Lung (tissue), 12 donors: ENCODE measurements around the gene FRMPD3. TPM values are rescaled to one million over a fixed set of nuclear protein-coding genes. Genes with fewer than 3 reads are reported as not detected.

ENCODE experiments used
- ATAC-seq: fragments of 200-7000 bp; cut with Tn5 transposase; one replicate; pipeline ENCODE4 v1.9.1; 2020; ENCODE audit warnings: moderate number of reproducible peaks; ENCODE audit not compliant: insufficient read depth, low FRiP score
- DNase-seq, 3 donors: peaks; one replicate each; pipeline ENCODE4 v3.0.0-alpha.2; 2013 to 2017
- H3K27ac ChIP-seq, 2 donors: one replicate each; pipeline ENCODE4 v1.5.1; 2013; ENCODE audit warnings: mild to moderate bottlenecking in 2 of 2, moderate library complexity in 2 of 2, control low read depth in 1 of 2, inconsistent platforms in 1 of 2, low read depth in 1 of 2, low read length in 1 of 2
- H3K27me3 ChIP-seq, 3 donors: one replicate each; pipeline ENCODE4 v1.5.1; 2013; ENCODE audit warnings: low read length in 2 of 3; ENCODE audit not compliant: control insufficient read depth in 3 of 3, insufficient read depth in 3 of 3
- H3K36me3 ChIP-seq, 4 donors: one replicate each; pipeline ENCODE4 v1.5.1; 2013; ENCODE audit warnings: low read length in 4 of 4, mild to moderate bottlenecking in 1 of 4, moderate library complexity in 1 of 4; ENCODE audit not compliant: control insufficient read depth in 4 of 4, insufficient read depth in 4 of 4
- H3K4me1 ChIP-seq, 5 donors: one replicate each; pipeline ENCODE4 v1.5.1; 2013; ENCODE audit warnings: low read length in 5 of 5, mild to moderate bottlenecking in 2 of 5, moderate library complexity in 1 of 5; ENCODE audit not compliant: control insufficient read depth in 5 of 5, insufficient read depth in 5 of 5
- H3K4me3 ChIP-seq: one replicate; pipeline ENCODE4 v1.5.1; 2013; ENCODE audit warnings: mild to moderate bottlenecking, control low read depth, moderate library complexity
- H3K9ac ChIP-seq, 2 donors: one replicate each; pipeline ENCODE4 v1.5.1; 2013; ENCODE audit warnings: low read length in 2 of 2, control low read depth in 1 of 2; ENCODE audit not compliant: insufficient read depth in 1 of 2
- H3K9me3 ChIP-seq, 4 donors: one replicate each; pipeline ENCODE4 v1.5.1; 2013; ENCODE audit warnings: low read length in 3 of 4, mild to moderate bottlenecking in 1 of 4, moderate library complexity in 1 of 4; ENCODE audit not compliant: control insufficient read depth in 4 of 4, insufficient read depth in 3 of 4
- WGBS, 2 donors: extraction: QIAGEN DNeasy Blood & Tissue Kit; methylation state at CpG; one replicate each; pipeline ENCODE4 v1.1.7; 2013; 5-methylcytosine and 5-hydroxymethylcytosine counted together
- polyA plus RNA-seq, 2 donors: library from polyadenylated mRNA; stranded (reverse); fragments of 200-250 nt; gene quantifications; one replicate each; pipeline ENCODE4 v1.2.1, GENCODE V29; 2013
- total RNA-seq, 2 donors: library from RNA; depleted of rRNA in 1 of 2; stranded (reverse); fragments of >200 nt in 1 of 2; gene quantifications; one replicate each; pipeline ENCODE4 v1.2.1, GENCODE V29; 2014 to 2021
- TF ChIP-seq, protein P1 (sequence below): IDR thresholded peaks from 2 replicates; pipeline ENCODE4 v1.5.1; 2012; ENCODE audit warnings: mild to moderate bottlenecking; ENCODE audit errors: control extremely low read depth, extremely low read depth
- donor health status: control.
- donor health status: control.
- donor health status: Bipolar disorder and iron deficiency.
- donor health status: healthy.
- donor health status: DM: yes; HTN: yes; CAD: no.

Gene FRMPD3
- total and polyA plus RNA-seq, 4 donors: 0.06 to 3.2 (median 0.18) TPM

- no peak overlapping the region for H3K9ac ChIP-seq
- peak; percentile 74 to 82 (median 77) for DNase-seq
- H3K27ac ChIP-seq: no peak overlapping the region
- no peak for ATAC-seq
- H3K27me3 ChIP-seq: peaks cover 3 to 15% (median 7%) of the 10 kb centered on the region in 3 donors
- H3K36me3 ChIP-seq: no peaks in the 10 kb centered on the region
- H3K9me3 ChIP-seq: peaks cover 0 to 2% (median 0%) of the 10 kb centered on the region in 4 donors
- no peak overlapping the region for H3K4me3 ChIP-seq
- TF ChIP-seq, protein P1, sequence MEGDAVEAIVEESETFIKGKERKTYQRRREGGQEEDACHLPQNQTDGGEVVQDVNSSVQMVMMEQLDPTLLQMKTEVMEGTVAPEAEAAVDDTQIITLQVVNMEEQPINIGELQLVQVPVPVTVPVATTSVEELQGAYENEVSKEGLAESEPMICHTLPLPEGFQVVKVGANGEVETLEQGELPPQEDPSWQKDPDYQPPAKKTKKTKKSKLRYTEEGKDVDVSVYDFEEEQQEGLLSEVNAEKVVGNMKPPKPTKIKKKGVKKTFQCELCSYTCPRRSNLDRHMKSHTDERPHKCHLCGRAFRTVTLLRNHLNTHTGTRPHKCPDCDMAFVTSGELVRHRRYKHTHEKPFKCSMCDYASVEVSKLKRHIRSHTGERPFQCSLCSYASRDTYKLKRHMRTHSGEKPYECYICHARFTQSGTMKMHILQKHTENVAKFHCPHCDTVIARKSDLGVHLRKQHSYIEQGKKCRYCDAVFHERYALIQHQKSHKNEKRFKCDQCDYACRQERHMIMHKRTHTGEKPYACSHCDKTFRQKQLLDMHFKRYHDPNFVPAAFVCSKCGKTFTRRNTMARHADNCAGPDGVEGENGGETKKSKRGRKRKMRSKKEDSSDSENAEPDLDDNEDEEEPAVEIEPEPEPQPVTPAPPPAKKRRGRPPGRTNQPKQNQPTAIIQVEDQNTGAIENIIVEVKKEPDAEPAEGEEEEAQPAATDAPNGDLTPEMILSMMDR: no peak
- WGBS, 2 donors: 60 to 64% methylated on average over 6 to 8 of the region's 8 CpGs
- H3K4me1 ChIP-seq: peaks cover 0 to 21% (median 2%) of the 10 kb centered on the region in 5 donors
Measured at GRCh38 chrX:107484002-107484726, 34.7 kb downstream of the FRMPD3 start.

GRCh38 chrX:107485013-107485412, 35.6 kb downstream of the FRMPD3 start:
- WGBS, 2 donors: 48 to 52% methylated on average over 6 of the region's 6 CpGs
- Histone ChIP-seq H3K4me3 (no peak overlapping the region), H3K9me3 (peaks cover 0 to 2% (median 0%) of the 10 kb centered on the region in 4 donors), H3K4me1 (peaks cover 0 to 20% (median 2%) of the 10 kb centered on the region in 5 donors), H3K9ac (no peak overlapping the region), H3K27ac (no peak overlapping the region), H3K36me3 (no peaks in the 10 kb centered on the region), H3K27me3 (peaks cover 3 to 15% (median 7%) of the 10 kb centered on the region in 3 donors)
- peak; percentile 29 to 59 (median 41) for DNase-seq
- TF ChIP-seq, protein P1: no peak
- ATAC-seq: no peak

- no peaks in the 10 kb centered on the region for H3K4me1 ChIP-seq
- no peaks in the 10 kb centered on the region for H3K36me3 ChIP-seq
- 78 to 93% methylated on average over 2 of the region's 2 CpGs for WGBS, 2 donors
- H3K27ac ChIP-seq: no peak overlapping the region
- H3K4me3 ChIP-seq: no peak overlapping the region
- ATAC-seq (no peak), DNase-seq (no peak)
- peaks cover 2 to 27% (median 8%) of the 10 kb centered on the region in 3 donors for H3K27me3 ChIP-seq
- H3K9ac ChIP-seq: no peak overlapping the region
- peaks cover 0 to 4% (median 0%) of the 10 kb centered on the region in 4 donors for H3K9me3 ChIP-seq
- TF ChIP-seq, protein P1: no peak
Measured at GRCh38 chrX:107493141-107493540, 43.7 kb downstream of the FRMPD3 start.
